ENCODE data around the gene KIAA0513.

The KIAA0513 gene

DNA sequence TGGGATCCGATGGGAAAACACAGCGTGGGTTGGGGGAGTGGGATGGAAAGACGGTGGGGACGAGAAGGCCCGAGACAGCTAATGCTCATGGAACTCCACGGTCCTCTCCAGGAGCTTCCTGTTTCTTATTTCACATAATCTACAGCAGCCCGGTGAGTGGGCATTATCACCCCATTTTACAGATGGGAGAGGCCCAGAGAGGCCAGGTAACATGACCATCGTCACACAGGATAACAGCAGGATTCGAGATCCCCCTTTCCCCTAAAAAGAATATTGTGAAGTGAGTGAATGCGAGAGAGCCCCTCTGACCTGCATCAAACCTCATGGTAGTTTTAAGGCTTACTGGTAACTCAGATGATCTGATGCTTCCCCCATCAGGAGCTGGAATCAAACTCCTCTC is 72.7 kb downstream of the KIAA0513 start:
- TF ChIP-seq, protein P1, sequence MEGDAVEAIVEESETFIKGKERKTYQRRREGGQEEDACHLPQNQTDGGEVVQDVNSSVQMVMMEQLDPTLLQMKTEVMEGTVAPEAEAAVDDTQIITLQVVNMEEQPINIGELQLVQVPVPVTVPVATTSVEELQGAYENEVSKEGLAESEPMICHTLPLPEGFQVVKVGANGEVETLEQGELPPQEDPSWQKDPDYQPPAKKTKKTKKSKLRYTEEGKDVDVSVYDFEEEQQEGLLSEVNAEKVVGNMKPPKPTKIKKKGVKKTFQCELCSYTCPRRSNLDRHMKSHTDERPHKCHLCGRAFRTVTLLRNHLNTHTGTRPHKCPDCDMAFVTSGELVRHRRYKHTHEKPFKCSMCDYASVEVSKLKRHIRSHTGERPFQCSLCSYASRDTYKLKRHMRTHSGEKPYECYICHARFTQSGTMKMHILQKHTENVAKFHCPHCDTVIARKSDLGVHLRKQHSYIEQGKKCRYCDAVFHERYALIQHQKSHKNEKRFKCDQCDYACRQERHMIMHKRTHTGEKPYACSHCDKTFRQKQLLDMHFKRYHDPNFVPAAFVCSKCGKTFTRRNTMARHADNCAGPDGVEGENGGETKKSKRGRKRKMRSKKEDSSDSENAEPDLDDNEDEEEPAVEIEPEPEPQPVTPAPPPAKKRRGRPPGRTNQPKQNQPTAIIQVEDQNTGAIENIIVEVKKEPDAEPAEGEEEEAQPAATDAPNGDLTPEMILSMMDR (IDR thresholded peaks at IDR 0.05; ENCODE audit: control insufficient read depth, extremely low read depth, insufficient read depth): no peak
- no peak overlapping the region for H3K4me3 ChIP-seq (ENCODE audit: low read depth, low read length)
- no peak for DNase-seq (ENCODE audit: low read depth)

DNA sequence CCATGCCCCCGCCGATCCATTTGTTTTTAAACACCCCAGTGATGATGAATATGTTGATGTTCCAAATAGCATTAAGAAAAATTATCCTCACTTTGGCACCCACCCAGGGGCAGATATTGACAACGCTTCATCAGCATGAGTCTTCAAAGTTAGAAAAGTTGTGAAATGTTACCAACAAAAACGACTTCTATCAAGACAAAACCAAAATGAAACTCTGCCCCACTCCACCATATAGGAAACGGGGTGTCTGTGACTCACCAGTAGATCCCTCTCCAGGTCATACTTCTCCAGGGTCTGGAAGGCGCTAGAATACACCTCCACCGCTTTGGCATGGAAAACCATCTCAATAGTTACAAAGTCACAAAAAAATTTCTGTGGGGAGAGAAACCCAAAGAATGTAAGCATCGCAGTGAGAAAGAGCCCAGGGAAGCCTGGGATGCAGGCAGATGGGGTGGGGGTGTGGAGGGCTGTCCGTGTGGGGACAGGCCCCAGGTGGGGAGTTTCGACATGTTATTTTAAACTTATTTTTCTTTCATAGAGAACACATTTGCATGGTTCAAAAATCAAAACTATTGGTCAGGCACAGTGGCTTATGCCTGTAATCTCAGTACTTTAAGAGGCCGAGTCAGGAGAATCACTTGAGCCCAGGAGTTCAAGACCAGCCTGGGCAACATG is 74.5 kb downstream of the KIAA0513 start:
- DNase-seq (ENCODE audit: low read depth): no peak
- TF ChIP-seq, protein P1 (IDR thresholded peaks at IDR 0.05; ENCODE audit: control insufficient read depth, extremely low read depth, insufficient read depth): no peak
- H3K4me3 ChIP-seq (ENCODE audit: low read depth, low read length): no peak overlapping the region

DNA sequence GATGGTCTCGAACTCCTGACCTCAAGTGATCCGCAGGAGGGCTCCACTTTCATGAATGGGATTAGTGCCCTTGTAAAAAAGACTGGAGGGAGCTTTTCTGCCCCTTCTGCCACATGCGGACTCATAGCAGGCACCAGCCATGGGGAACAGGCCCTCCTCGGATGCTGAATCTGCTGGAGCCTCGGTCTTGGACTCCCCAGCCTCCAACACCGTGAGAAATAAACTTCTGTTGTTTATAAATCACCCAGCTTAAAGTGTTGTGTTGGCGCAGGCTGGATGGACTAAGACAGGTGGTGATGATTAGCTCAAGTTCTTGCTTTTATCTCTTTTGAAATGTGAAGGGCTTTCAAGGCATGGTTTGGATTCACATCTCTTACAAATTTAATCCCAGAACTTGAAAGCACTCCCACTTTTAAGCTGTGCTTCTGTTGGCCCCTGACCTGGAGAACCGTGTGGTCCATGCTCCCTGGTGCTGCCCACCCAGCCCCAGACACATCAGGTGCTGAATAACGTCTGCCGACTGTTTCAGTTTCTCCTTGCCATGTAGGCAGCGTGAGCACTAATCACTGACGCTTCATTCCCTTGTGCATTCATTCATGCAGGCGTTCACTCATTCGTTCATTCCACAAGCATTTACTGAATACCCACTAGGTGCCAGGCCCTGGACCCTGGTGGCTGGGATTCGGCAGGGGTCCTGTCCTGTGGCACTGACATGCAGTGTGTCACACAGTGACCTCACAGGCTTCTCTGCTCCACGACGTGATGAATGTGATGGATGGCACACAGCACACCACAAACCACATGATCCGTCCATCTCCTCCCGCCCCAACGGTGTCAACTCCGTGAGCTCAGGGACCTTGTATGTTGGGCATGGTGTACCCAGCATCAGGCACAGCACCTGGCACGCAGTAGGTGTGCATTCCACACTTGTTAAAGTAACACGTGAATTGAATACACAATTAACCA is 75.8 kb downstream of the KIAA0513 start:
- H3K4me3 ChIP-seq (ENCODE audit: low read depth, low read length): no peak overlapping the region
- DNase-seq (ENCODE audit: low read depth): no peak
- TF ChIP-seq, protein P1 (IDR thresholded peaks at IDR 0.05; ENCODE audit: control insufficient read depth, extremely low read depth, insufficient read depth): no peak

DNA sequence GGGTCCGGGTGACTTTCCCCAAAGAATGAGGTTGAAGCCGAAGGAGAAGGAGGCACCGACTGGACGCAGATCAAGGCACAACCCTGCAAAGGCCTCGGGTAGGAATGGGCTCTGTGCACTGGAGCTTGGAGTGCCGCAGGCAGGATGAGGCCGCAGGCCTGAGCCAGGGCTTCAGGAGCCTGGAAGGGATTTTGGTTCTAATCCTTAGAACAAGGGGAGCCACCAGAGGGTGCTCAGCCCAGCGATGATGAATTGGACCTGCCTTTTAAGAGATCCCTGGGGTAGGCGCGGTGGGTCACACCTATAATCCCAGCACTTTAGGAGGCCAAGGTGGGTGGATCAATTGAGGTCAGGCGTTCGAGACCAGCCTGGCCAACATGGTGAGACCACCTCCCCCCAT is 76.6 kb downstream of the KIAA0513 start:
- DNase-seq (ENCODE audit: low read depth): no peak
- H3K4me3 ChIP-seq (ENCODE audit: low read depth, low read length): no peak overlapping the region

DNA sequence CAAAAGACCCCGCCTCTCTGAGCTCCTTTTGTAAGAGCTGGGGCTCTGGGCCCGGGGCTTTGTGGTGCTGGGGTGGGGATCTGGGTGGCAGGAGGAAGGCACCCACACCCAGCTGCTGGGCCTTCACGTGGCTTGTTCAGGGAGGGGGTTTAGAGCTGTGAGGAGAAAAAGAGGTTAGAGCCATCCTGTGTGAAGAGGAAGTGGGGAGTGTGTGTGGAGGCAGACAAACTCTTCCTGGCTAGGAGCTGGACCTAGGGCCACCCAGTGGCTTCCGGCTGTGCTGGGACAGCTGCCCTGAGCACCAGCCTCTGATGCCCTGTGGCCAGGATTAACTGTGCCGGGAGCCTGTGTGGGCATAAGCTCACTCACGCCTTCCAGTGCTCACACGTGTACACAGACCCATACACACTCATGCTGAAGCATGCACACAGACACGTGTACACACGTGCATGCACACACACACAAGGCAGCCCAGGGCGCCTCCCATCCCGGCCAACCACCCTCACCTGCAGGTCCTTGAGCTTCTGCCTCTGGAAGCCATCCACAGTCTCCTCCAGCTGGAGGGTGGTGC is 77.3 kb downstream of the KIAA0513 start:
- TF ChIP-seq, protein P1 (IDR thresholded peaks at IDR 0.05; ENCODE audit: control insufficient read depth, extremely low read depth, insufficient read depth): no peak
- H3K4me3 ChIP-seq (ENCODE audit: low read depth, low read length): no peak overlapping the region
- no peak for DNase-seq (ENCODE audit: low read depth)

More for the DNA sequence above, 76.6 kb downstream of the KIAA0513 start:
- TF ChIP-seq, protein P1 (IDR thresholded peaks at IDR 0.05; ENCODE audit: control insufficient read depth, extremely low read depth, insufficient read depth): no peak

DNA sequence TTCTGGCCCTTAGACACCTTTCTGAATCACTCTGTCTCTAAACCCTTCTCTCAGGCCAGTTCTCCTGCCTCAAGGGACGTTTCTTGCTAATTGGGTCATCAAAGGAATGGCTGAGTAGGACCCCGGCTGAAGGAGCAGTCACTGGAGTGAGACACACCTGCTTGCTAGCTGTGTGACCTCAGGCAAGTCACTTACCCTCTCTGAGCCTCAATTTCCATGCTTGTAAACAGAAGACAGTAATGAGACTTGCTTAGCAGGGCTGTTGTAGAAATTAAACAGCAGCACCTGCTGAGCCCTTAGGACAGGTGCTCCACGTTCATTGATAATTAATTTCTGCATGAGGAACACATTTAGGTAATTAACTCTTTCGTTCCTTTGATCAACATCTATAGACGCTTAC is 77.9 kb downstream of the KIAA0513 start:
- TF ChIP-seq, protein P1 (IDR thresholded peaks at IDR 0.05; ENCODE audit: control insufficient read depth, extremely low read depth, insufficient read depth): no peak

More for the DNA sequence above, 77.9 kb downstream of the KIAA0513 start:
- DNase-seq (ENCODE audit: low read depth): no peak
- H3K4me3 ChIP-seq (ENCODE audit: low read depth, low read length): no peak overlapping the region

Data from LNCaP clone FGC (cell line).